B cell (primary cell): Measurements from ENCODE around the gene FABP3. TPM values are rescaled to one million over a fixed set of nuclear protein-coding genes. Genes with fewer than 3 reads are reported as not detected.

ENCODE experiments used
- ATAC-seq: fragments of 200-7000 bp; cut with Tn5 transposase; one replicate; pipeline ENCODE4 v1.10.0; 2021; ENCODE audit warnings: low read depth, mild to moderate bottlenecking, moderate number of reproducible peaks, moderate library complexity
- CTCF ChIA-PET: fragments of 350-600 bp; sonication (Branson Sonifier 250); formaldehyde crosslinking; loops from one replicate; lab custom pipeline; 2021; ENCODE audit warnings: antibody characterized with exemption, inconsistent platforms; lab: Charles Lee
- POLR2A ChIA-PET: fragments of 350-600 bp; sonication (Branson Sonifier 250); formaldehyde crosslinking; loops from one replicate; lab custom pipeline; 2021; ENCODE audit warnings: antibody characterized with exemption; lab: Charles Lee
- DNase-seq: peaks from one replicate; pipeline ENCODE4 v3.0.0; 2013
- H2AFZ ChIP-seq: 2 replicates; pipeline ENCODE4 v1.6.1; 2012; ENCODE audit warnings: mild to moderate bottlenecking, low read depth, low read length; ENCODE audit not compliant: insufficient read depth, poor library complexity, severe bottlenecking
- H3K27ac ChIP-seq, 2 donors: 1 replicate in 1 of 2; 2 replicates in 1 of 2; pipeline ENCODE4 v1.5.1; 2012 to 2013; ENCODE audit warnings: low read length in 2 of 2, mild to moderate bottlenecking in 2 of 2, moderate library complexity in 1 of 2
- H3K27me3 ChIP-seq, 4 experiments: fragments of 200-600 bp in 1 of 4; sonication (generic) in 1 of 4; replicated peaks in 1 of 4; 1 replicate in 2 of 4; 2 replicates in 2 of 4; pipeline versions ENCODE4 v1.6.1 to v1.7.0; 2013 to 2016; ENCODE audit warnings: low read length in 3 of 4, mild to moderate bottlenecking in 2 of 4, mixed read lengths in 1 of 4, moderate library complexity in 1 of 4; ENCODE audit not compliant: insufficient read depth in 4 of 4, control insufficient read depth in 3 of 4; ENCODE audit errors: control extremely low read depth in 1 of 4
- H3K36me3 ChIP-seq, 2 experiments: replicated peaks in 1 of 2; 1 replicate in 1 of 2; 2 replicates in 1 of 2; pipeline versions ENCODE4 v1.6.1 to v1.7.1; 2013; ENCODE audit warnings: low read length in 1 of 2; ENCODE audit not compliant: insufficient read depth in 2 of 2, control insufficient read depth in 1 of 2; ENCODE audit errors: control extremely low read depth in 1 of 2, extremely low read depth in 1 of 2
- H3K4me1 ChIP-seq, 2 donors: fragments of 200-600 bp in 1 of 2; sonication (generic) in 1 of 2; 1 replicate in 1 of 2; 2 replicates in 1 of 2; pipeline versions ENCODE4 v1.5.1 to v1.6.1; 2013 to 2017; ENCODE audit warnings: low read length in 2 of 2; ENCODE audit not compliant: control insufficient read depth in 2 of 2, insufficient read depth in 2 of 2
- H3K4me2 ChIP-seq: replicated peaks from 2 replicates; pipeline ENCODE3; 2012; ENCODE audit warnings: mild to moderate bottlenecking, low read depth, low read length; ENCODE audit not compliant: poor library complexity, severe bottlenecking
- H3K4me3 ChIP-seq, 5 experiments: fragments of 200-600 bp in 1 of 5; sonication (generic) in 1 of 5; 1 replicate in 3 of 5; 2 replicates in 2 of 5; pipeline versions ENCODE4 v1.5.1 to v1.7.0; 2011 to 2016; ENCODE audit warnings: low read length in 4 of 5, mild to moderate bottlenecking in 4 of 5, low read depth in 2 of 5, control low read depth in 1 of 5, moderate library complexity in 1 of 5; ENCODE audit not compliant: insufficient read depth in 1 of 5; ENCODE audit errors: control extremely low read depth in 1 of 5, extremely low read depth in 1 of 5
- H3K79me2 ChIP-seq: fragments of 200-600 bp; sonication (generic); one replicate; pipeline ENCODE4 v1.6.0; 2016; ENCODE audit warnings: low read length; ENCODE audit not compliant: control insufficient read depth, insufficient read depth
- H3K9ac ChIP-seq: fragments of 200-600 bp; sonication (generic); 2 replicates; pipeline ENCODE4 v1.6.1; 2017; ENCODE audit warnings: mild to moderate bottlenecking, low read length, moderate library complexity
- H3K9me3 ChIP-seq, 3 donors: one replicate each; pipeline versions ENCODE4 v1.6.1 to v1.7.1; 2013; ENCODE audit warnings: low read length in 2 of 3; ENCODE audit not compliant: control insufficient read depth in 2 of 3, insufficient read depth in 1 of 3; ENCODE audit errors: control extremely low read depth in 1 of 3
- H4K20me1 ChIP-seq: 2 replicates; pipeline ENCODE4 v1.6.0; 2012; ENCODE audit warnings: mild to moderate bottlenecking, low read length; ENCODE audit not compliant: insufficient read depth, control insufficient read depth, poor library complexity, severe bottlenecking
- H3K27ac Mint-ChIP-seq: one replicate; pipeline ENCODE4 v1.8.0; 2021; ENCODE audit warnings: mixed read lengths
- H3K27me3 Mint-ChIP-seq: one replicate; pipeline ENCODE4 v1.8.0; 2021; ENCODE audit warnings: mixed read lengths
- H3K4me1 Mint-ChIP-seq: one replicate; pipeline ENCODE4 v1.8.0; 2021; ENCODE audit warnings: mixed read lengths
- H3K4me3 Mint-ChIP-seq: one replicate; pipeline ENCODE4 v1.8.0; 2021; ENCODE audit warnings: mixed read lengths
- H3K9me3 Mint-ChIP-seq: one replicate; pipeline ENCODE4 v1.8.0; 2022; ENCODE audit warnings: mixed read lengths; ENCODE audit not compliant: insufficient read depth
- EZH2 ChIP-seq: IDR thresholded peaks from 2 replicates; pipeline ENCODE4 v1.6.1; 2012; ENCODE audit warnings: borderline replicate concordance, low read depth, mild to moderate bottlenecking, moderate library complexity, low read length; ENCODE audit not compliant: insufficient read depth, poor library complexity, severe bottlenecking
- WGBS: methylation state at CpG from one replicate; pipeline ENCODE4 v1.1.5; 2013; ENCODE audit warnings: missing lambda C conversion rate; ENCODE audit not compliant: insufficient coverage; 5-methylcytosine and 5-hydroxymethylcytosine counted together
- intact Hi-C: fragments of 100-400 bp; cut with micrococcal nuclease; formaldehyde crosslinking; loops from one replicate; pipeline ENCODE4 v1.10.0; 2022
- polyA plus RNA-seq: library from polyadenylated mRNA; depleted of rRNA; stranded (reverse); fragments of >200 nt; gene quantifications from 2 replicates; pipeline ENCODE4 v1.2.3, GENCODE V29; 2012
- total RNA-seq, 2 donors: library from RNA; stranded (reverse); fragments of 120-200 nt in 1 of 2; gene quantifications; 1 replicate in 1 of 2; 2 replicates in 1 of 2; pipeline versions ENCODE4 v1.2.3 to v1.2.4, GENCODE V29; 2013 to 2022
- TF ChIP-seq, protein P1 (sequence below): fragments of 200-600 bp; IDR thresholded peaks from one replicate; pipeline ENCODE4 v1.8.0; 2022; ENCODE audit warnings: antibody characterized with exemption, mild to moderate bottlenecking

The FABP3 gene
- total and polyA plus RNA-seq, 2 donors (not counting 1 experiment from before 2014, with no cell fraction given), result not detected

DNA sequence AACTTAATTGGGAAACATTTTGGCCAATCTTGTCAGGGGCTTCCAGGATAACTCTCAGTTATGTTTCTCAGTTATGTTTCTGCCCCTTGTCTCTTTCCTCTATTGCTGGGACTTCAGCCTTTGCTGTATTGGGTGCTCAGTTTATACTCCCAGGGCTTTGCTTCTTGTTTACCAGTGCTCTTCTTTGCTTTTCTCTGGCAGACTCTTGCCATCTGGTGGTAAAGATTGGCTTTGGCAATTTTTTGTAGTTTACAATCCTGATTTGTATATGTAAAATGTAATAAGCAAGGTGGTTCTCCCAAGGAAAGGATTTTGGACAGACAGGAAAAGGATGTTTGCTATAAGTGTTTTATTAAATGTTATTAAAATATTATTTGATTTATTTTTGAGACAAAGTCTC, 37.9 kb downstream of the FABP3 start:
- Mint-ChIP-seq H3K27ac (no peak overlapping the region), H3K4me1 (peaks cover 9% of the 10 kb centered on the region), H3K4me3 (no peak overlapping the region), H3K27me3 (no peaks in the 10 kb centered on the region), H3K9me3 (no peaks in the 10 kb centered on the region)
- Histone ChIP-seq H3K9ac (no peak overlapping the region), H3K4me1 (peaks cover 0 to 2% of the 10 kb centered on the region in 2 donors), H4K20me1 (no peaks in the 10 kb centered on the region), H2AFZ (no peak overlapping the region), H3K27ac (no peak overlapping the region), H3K36me3 (peaks cover 1 to 9% of the 10 kb centered on the region in 2 experiments), H3K79me2 (no peaks in the 10 kb centered on the region), H3K9me3 (no peaks in the 10 kb centered on the region), H3K4me3 (no peak overlapping the region), H3K4me2 (no peak overlapping the region), H3K27me3 (no peaks in the 10 kb centered on the region)
- peak; percentile 12 for DNase-seq
- POLR2A ChIA-PET, result no interaction called here
- intact Hi-C loops, result loop anchor here (10.0 kb wide), 1 partner anchor 150 kb away; no protein-coding TSS in a partner anchor
- CTCF ChIA-PET, result no interaction called here
- TF ChIP-seq, protein P1, sequence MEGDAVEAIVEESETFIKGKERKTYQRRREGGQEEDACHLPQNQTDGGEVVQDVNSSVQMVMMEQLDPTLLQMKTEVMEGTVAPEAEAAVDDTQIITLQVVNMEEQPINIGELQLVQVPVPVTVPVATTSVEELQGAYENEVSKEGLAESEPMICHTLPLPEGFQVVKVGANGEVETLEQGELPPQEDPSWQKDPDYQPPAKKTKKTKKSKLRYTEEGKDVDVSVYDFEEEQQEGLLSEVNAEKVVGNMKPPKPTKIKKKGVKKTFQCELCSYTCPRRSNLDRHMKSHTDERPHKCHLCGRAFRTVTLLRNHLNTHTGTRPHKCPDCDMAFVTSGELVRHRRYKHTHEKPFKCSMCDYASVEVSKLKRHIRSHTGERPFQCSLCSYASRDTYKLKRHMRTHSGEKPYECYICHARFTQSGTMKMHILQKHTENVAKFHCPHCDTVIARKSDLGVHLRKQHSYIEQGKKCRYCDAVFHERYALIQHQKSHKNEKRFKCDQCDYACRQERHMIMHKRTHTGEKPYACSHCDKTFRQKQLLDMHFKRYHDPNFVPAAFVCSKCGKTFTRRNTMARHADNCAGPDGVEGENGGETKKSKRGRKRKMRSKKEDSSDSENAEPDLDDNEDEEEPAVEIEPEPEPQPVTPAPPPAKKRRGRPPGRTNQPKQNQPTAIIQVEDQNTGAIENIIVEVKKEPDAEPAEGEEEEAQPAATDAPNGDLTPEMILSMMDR, result peak; percentile 32
- no peak for TF ChIP-seq EZH2
- no peak for ATAC-seq

DNA sequence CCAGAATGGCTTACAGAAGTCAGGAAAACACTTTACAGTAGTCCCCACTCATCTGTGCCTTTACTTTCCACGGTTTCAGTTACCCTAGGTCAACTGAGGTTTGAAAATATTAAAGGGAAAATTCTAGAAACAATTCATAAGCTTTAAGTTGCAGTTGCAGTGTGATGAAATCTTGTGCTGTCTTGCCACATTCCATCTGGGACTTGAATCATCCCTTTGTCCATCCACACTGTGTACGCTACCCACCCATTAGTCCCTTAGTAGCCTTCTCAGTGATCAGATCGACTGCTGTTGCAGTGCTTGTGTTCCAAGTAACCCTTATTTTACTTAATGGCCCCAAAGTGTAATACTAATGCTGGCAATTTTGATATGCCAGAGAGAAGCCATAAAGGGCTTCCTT, 45.5 kb downstream of the FABP3 start:
- H3K9ac ChIP-seq, result no peak overlapping the region
- no peaks in the 10 kb centered on the region for H4K20me1 ChIP-seq
- no peaks in the 10 kb centered on the region for H3K27me3 Mint-ChIP-seq
- H3K36me3 ChIP-seq, result peaks cover 0 to 17% of the 10 kb centered on the region in 2 experiments
- H3K4me3 ChIP-seq, result no peak overlapping the region
- WGBS, result 100% methylated on average over 1 of the region's 3 CpGs
- H3K4me2 ChIP-seq, result no peak overlapping the region
- H3K9me3 ChIP-seq, result no peaks in the 10 kb centered on the region
- H3K27ac ChIP-seq, result no peak overlapping the region
- H3K79me2 ChIP-seq, result no peaks in the 10 kb centered on the region
- ChIA-PET POLR2A (no interaction called here), CTCF (no interaction called here)
- TF ChIP-seq, protein P1, result no peak
- no peak for TF ChIP-seq EZH2
- ATAC-seq, result no peak
- no peaks in the 10 kb centered on the region for H3K27me3 ChIP-seq
- H3K4me1 ChIP-seq, result no peaks in the 10 kb centered on the region
- no peak overlapping the region for H2AFZ ChIP-seq
- no peaks in the 10 kb centered on the region for H3K9me3 Mint-ChIP-seq
- intact Hi-C loops, result no loop called here
- DNase-seq, result no peak
- no peak overlapping the region for H3K27ac Mint-ChIP-seq
- no peak overlapping the region for H3K4me3 Mint-ChIP-seq
- H3K4me1 Mint-ChIP-seq, result no peaks in the 10 kb centered on the region
